Ovary (tissue), 3 donors: ENCODE data around the gene PRKCE.

Source experiments
- EP300 ChIP-seq: sonication (generic); formaldehyde crosslinking; IDR thresholded peaks from one replicate; pipeline ENCODE4 v1.6.1; 2017; ENCODE audit warnings: antibody characterized with exemption
- POLR2A ChIP-seq: fragments of 450-650 bp; IDR thresholded peaks from one replicate; pipeline ENCODE4 v1.6.1; 2017; ENCODE audit warnings: antibody characterized with exemption, mild to moderate bottlenecking, moderate library complexity
- TF ChIP-seq, protein P1 (sequence below), 3 donors: fragments of 450-650 bp in 2 of 3; fragments of 200-600 bp in 1 of 3; IDR thresholded peaks; one replicate each; pipeline versions ENCODE4 v1.5.1 to v1.8.0; 2016 to 2022; ENCODE audit warnings: antibody characterized with exemption in 3 of 3, mild to moderate bottlenecking in 1 of 3
- donor health status: DM: no; HTN: no; CAD: no.

DNA sequence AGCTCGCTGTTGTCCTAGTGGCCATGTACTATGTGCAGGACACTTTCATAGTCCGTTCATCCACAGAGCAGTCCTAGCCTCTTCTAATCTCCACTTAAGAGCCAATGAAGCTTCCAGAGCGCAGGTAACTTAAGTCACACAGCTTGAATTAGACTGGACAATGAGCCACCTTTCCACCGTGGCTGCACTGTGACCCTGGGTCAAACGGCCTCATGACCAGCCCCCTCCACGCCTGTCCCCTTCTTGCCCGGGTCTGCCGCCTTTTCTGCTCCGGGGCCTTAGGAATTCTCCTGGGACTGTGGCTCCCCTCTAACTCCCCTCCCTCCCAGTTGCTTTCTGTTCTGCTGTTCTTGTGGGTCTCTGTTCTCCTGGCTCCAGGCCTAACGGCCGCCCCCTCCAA is 8.4 kb upstream of the PRKCE start:
- TF ChIP-seq, protein P1, sequence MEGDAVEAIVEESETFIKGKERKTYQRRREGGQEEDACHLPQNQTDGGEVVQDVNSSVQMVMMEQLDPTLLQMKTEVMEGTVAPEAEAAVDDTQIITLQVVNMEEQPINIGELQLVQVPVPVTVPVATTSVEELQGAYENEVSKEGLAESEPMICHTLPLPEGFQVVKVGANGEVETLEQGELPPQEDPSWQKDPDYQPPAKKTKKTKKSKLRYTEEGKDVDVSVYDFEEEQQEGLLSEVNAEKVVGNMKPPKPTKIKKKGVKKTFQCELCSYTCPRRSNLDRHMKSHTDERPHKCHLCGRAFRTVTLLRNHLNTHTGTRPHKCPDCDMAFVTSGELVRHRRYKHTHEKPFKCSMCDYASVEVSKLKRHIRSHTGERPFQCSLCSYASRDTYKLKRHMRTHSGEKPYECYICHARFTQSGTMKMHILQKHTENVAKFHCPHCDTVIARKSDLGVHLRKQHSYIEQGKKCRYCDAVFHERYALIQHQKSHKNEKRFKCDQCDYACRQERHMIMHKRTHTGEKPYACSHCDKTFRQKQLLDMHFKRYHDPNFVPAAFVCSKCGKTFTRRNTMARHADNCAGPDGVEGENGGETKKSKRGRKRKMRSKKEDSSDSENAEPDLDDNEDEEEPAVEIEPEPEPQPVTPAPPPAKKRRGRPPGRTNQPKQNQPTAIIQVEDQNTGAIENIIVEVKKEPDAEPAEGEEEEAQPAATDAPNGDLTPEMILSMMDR (IDR thresholded peaks at IDR 0.05) = no peak
- TF ChIP-seq EP300 (no peak), POLR2A (no peak)
